SHP77 treated with DMSO at 0.1 percent for 48 hours (cell line): ENCODE data around the gene PCSK6.

Experiments
- DNase-seq: peaks from one replicate; lab custom pipeline; 2025; lab: John Stamatoyannopoulos, UW

The PCSK6 gene

DNA sequence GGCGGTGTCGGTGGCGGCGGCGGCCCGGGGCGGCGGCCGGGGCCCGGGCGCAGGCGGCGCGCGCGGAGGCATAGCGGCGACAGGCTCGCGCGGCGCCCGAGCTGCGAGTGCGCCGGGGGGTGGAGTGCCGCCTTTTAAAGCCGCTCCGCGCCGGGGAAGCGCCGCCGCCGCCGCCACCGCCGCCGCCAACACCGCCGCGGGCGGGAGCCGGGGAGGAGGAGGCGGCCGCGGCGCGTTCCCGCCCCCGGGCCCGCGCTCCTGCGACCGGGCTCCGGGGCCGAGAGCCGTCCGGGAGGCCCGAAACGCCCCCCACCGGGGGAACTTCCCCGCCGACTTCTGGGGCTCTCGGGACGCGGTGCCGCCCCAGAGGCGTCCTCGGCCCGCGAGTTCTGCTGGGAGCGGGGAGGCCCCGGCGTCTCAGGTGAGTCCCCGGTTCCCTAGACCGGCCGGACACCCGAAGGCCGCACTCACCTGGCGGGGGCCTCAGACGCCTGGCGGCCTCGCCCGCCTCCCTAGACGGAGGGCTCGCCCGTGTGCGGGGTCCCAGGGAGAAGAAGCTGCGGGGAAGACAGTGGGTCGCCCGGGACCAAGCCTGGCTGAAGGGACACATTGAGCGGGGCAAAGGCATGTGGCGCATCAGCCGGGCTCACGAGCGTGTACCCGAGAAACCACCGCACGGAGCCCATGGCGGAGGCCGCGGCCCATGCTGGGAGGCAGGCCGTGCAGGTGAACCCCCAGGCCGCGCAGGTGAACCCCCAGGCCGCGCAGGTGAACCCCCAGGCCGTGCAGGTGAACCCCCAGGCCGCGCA lies at the start of gene PCSK6:
TSS of gene PCSK6 (minus strand) at position 109 of the 809 bp plus-strand sequence. CDS start at position 72, 37 bp downstream.
- no peak for DNase-seq

DNA sequence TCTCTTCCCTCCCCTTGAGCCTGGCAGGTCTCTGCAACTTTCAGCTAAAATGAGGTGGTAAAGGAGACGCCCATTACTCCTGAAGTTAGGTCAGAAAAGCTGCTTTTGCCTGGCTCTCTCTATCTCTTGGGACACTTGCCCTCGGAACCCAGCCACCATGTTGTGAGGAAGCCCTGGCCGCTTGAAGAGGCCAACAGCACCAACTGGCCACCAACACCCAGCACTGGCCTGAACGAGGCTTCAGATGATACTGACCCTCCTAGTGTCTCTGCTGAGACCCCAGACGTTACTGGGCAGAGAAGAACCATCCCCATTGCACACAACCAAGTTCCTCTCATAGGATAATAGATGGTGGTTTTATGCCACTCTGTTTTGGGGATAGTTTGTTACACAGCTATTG lies 49.5 kb upstream of the PCSK6 start:
- no peak for DNase-seq

GRCh38 chr15:101538177-101538576 lies 48.7 kb upstream of the PCSK6 start:
- no peak for DNase-seq

DNA sequence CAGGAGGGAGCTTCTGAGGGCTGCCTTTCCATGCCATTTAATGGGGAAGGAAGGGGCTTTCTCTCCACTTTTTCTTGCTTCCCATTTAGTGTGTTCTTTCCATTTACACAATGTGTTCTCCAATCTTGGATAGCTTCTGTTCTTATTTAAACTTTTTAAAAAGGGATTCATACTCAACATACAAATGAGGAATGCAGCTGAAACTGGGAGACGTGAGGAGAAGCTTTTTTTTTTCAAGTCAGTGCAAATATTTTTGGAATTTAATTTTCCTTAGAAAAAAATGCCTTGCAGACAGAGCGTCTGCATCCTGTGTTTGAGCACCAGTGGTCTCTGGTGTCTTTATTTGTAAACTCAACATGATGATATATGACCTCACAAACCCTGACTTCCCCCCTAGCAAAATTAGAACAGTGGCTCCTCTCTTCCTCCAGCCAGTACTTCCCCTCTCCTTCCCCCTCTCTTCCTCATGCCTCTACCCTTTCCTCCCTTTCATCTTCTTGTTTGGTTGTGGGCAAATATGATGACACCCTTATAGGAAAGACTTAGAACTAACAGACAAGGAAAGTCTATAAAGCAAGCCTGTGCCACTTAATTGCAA lies 48.1 kb upstream of the PCSK6 start:
- no peak for DNase-seq

- no peak for DNase-seq
Measured at GRCh38 chr15:101536875-101537405, 47.4 kb upstream of the PCSK6 start.

- DNase-seq, result no peak
Measured at GRCh38 chr15:101536166-101536874, 46.8 kb upstream of the PCSK6 start.

- DNase-seq, result no peak
Measured at GRCh38 chr15:101535170-101535902, 45.8 kb upstream of the PCSK6 start.

DNA sequence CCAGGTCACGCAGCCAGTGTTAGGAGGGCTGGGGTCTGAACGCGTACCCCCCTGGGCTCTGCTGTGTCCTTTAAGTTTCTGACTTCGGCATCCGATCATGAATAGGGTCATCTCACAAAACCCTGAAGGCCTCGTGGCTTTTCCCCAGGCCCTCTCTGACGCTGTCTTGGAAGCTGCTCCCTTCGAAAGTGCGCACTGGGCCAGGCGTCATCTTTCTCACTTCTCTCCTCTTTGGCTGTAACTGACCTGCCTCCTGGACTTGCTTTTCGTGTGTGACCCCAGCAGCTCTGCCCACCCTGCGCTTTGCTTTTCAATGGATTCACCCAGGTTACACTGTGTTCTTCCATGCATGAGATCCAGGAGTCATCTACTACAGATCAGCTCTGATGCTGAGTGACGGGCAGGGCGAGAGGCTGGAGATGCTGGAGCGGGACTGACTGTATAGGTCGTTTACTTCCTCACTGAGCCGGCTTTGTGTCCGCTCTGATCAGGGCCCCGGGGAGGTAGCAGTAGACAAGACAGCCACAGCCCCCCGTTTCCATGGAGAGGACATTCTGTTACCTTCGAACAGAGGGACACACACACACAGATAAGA lies 45.0 kb upstream of the PCSK6 start:
- DNase-seq, result no peak

GRCh38 chr15:101533371-101534140 lies 44.0 kb upstream of the PCSK6 start:
- DNase-seq, result no peak

GRCh38 chr15:101532865-101533264 lies 43.4 kb upstream of the PCSK6 start:
- no peak for DNase-seq

GRCh38 chr15:101531170-101531569 lies 41.7 kb upstream of the PCSK6 start:
- no peak for DNase-seq

DNA sequence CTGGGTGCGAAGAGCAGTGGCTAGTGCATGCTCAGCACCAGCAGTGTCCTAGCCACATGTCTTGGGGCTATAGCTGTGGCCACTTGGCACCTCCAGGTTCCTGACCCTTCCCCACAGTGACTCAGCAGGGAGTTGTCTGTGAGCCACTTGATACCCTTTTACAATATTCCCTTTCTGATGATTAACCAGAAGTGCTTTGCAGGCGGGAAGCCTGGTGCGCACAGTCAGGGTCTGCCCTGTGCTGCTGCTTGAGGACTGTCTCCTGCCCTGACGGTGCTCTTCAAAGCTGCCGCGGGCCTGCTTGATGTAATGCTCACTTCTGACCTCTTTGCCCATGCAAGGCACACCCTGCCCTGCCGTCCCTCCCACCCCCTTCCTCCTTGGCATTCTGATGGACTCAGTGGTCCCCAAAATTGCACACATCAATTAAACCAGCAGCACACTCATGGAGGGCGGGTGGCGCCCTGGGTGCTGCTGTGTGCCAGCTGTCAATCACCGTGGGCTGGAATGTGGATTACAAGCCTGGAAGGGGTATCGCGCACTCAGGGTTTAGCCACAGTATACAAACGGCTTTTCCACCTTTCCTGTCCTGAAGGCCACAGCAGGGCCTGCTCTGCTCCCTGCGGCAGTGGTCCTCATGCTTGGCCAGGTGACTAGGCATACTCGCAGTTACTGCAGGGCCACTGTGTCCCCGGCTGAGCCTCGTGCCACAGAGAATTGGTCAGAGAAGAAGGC lies 40.9 kb upstream of the PCSK6 start:
- DNase-seq, result no peak

DNA sequence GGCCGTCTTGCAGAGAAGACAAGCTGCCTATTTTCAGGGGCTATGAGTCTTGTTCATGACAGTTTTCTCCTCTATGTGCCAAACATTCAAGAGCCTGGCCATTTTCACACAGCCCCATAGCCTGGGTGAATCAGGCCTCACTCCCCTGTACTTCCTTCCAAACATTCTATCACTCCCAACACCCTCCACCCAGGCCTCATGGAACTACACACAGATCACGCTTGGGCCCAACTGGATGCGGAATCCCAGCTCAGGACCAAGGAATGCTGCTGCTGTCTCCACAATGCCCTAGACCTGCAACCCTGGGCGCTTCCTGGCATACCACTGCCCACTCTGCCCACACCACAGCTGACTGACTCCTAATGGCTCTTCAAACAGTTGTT lies 39.4 kb upstream of the PCSK6 start:
- DNase-seq, result no peak

- no peak for DNase-seq
Measured at GRCh38 chr15:101528108-101528916, 38.8 kb upstream of the PCSK6 start.

- DNase-seq, result no peak
Measured at GRCh38 chr15:101526890-101527289, 37.4 kb upstream of the PCSK6 start.

- no peak for DNase-seq
Measured at GRCh38 chr15:101526442-101526841, 36.9 kb upstream of the PCSK6 start.

- DNase-seq, result no peak
Measured at GRCh38 chr15:101526021-101526420, 36.5 kb upstream of the PCSK6 start.

DNA sequence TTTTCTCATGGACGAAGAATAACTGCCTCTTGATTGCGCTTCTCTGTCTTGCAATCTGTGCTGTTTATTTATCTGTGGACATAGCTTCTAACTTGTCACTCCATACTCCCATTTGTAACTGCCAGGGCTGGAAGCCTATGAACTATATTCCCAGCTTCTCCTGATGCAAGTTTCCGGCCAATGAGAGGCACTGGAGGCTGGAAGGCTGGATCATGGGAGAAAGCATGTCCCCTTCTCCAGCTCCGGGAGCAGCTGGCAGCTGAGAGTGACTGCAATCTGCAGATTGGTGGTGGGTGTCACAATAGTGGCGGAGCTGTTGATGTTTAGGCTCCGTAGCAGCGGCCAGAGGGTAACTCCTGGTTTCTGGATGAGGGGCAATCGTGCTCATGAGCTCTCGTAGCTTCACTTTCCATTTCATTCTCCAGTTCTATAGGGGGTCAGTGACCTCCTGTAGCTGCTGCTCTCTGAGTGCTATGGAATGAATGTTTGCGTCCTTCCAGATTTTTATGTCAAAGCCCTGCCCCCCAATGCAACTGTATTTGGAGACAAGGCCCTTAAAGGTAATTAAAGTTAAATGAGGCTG lies 35.7 kb upstream of the PCSK6 start:
- DNase-seq, result no peak

GRCh38 chr15:101523560-101523940 lies 34.0 kb upstream of the PCSK6 start:
- DNase-seq, result no peak
